ENCODE measurements around the gene PDZK1IP1.
A peak's percentile ranks its signal among the peaks of the same experiment; 100 is the strongest.

Gene PDZK1IP1

DNA sequence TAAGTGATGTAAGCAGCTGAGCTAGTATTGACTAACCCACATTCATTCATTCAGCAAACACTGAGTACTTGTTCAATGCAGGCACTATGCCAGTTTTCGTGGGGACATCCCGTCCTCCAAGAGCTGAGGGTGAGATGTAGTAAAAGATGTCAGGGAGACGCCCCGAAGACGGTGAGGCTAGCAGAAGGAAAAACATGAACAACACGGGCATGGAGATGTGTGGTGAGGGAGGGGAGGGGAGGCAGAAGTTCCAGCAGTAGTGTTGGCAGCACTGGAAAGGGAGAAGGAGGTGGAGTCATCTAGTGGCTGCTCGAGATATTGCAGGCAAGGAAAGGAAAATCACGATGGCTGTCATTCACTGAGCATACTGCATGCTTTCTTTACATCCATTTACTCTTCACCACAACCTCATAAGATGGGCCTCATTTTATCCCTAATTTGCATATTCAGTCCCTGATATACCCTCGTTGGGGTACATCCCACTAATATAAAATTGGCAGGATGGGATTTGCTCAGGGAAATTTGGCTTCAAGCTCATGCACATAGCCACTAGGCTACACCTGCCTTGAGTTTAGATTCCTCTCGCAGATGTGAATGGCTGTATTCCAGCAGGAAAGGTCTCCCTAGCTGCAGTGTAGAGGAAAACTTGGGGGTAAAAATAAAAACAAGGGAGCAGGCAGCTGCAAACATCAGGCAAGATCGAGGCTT is 14.5 kb downstream of the PDZK1IP1 start:
- Histone ChIP-seq H3K27me3 (ENCODE audit: insufficient read depth, low read depth) (no peaks in the 10 kb centered on the region; the same call in 1 of the 2 replicates), H3K36me3 (ENCODE audit: insufficient read depth) (no peaks in the 10 kb centered on the region), H4K20me1 (ENCODE audit: insufficient read depth) (no peaks in the 10 kb centered on the region), H3K79me2 (ENCODE audit: insufficient read depth, low read depth) (no peaks in the 10 kb centered on the region), H3K27ac (no peak overlapping the region), H3K4me3 (IDR thresholded peaks at IDR 0.05; ENCODE audit: insufficient read depth, low read depth, low read length) (no peak overlapping the region), H3K4me1 (ENCODE audit: low read depth, poor library complexity, severe bottlenecking) (peaks cover 9% of the 10 kb centered on the region), H2AFZ (ENCODE audit: low read depth) (peak overlapping the region; percentile 38; the same call in 1 of the 2 replicates), H3K4me2 (no peak overlapping the region), H3K9ac (no peak overlapping the region)
- TF ChIP-seq, protein P1, sequence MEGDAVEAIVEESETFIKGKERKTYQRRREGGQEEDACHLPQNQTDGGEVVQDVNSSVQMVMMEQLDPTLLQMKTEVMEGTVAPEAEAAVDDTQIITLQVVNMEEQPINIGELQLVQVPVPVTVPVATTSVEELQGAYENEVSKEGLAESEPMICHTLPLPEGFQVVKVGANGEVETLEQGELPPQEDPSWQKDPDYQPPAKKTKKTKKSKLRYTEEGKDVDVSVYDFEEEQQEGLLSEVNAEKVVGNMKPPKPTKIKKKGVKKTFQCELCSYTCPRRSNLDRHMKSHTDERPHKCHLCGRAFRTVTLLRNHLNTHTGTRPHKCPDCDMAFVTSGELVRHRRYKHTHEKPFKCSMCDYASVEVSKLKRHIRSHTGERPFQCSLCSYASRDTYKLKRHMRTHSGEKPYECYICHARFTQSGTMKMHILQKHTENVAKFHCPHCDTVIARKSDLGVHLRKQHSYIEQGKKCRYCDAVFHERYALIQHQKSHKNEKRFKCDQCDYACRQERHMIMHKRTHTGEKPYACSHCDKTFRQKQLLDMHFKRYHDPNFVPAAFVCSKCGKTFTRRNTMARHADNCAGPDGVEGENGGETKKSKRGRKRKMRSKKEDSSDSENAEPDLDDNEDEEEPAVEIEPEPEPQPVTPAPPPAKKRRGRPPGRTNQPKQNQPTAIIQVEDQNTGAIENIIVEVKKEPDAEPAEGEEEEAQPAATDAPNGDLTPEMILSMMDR (conservative IDR thresholded peaks at IDR 0.05; ENCODE audit: low read depth, low read length) = peak; percentile 96

- Histone ChIP-seq H2AFZ (ENCODE audit: low read depth) (no peak overlapping the region), H3K4me1 (ENCODE audit: low read depth, poor library complexity, severe bottlenecking) (peaks cover 7% of the 10 kb centered on the region), H3K4me3 (IDR thresholded peaks at IDR 0.05; ENCODE audit: insufficient read depth, low read depth, low read length) (no peak overlapping the region), H3K36me3 (ENCODE audit: insufficient read depth) (no peaks in the 10 kb centered on the region), H3K27me3 (ENCODE audit: insufficient read depth, low read depth) (no peaks in the 10 kb centered on the region; the same call in 1 of the 2 replicates), H3K9ac (no peak overlapping the region), H4K20me1 (ENCODE audit: insufficient read depth) (no peaks in the 10 kb centered on the region), H3K4me2 (no peak overlapping the region), H3K79me2 (ENCODE audit: insufficient read depth, low read depth) (no peaks in the 10 kb centered on the region), H3K27ac (no peak overlapping the region)
- TF ChIP-seq, protein P1 (conservative IDR thresholded peaks at IDR 0.05; ENCODE audit: low read depth, low read length) = no peak
Observed at GRCh38 chr1:47174656-47175020, 15.2 kb downstream of the PDZK1IP1 start.

DNA sequence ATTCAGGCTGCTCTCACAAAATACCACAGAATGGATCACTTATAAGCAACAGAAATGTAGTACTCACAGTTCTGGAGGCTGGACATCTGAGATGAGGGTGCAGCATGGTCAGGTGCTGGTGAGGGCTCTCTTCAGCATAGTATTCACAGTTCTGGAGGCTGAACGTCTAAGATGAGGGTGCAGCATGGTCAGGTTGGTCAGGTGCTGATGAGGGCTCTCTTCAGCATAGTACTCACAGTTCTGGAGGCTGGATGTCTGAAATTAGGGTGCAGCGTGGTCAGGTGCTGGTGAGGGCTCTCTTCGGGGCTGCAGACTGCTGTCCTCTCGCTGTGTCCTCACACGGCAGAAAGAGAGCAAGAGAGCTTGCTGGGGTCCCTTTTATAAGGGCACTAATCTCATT is 17.1 kb downstream of the PDZK1IP1 start:
- H3K9ac ChIP-seq = no peak overlapping the region
- H3K4me3 ChIP-seq (IDR thresholded peaks at IDR 0.05; ENCODE audit: insufficient read depth, low read depth, low read length) = no peak overlapping the region
- H3K27ac ChIP-seq = no peak overlapping the region
- no peaks in the 10 kb centered on the region for H3K79me2 ChIP-seq (ENCODE audit: insufficient read depth, low read depth)
- H2AFZ ChIP-seq (ENCODE audit: low read depth) = no peak overlapping the region
- no peaks in the 10 kb centered on the region for H3K36me3 ChIP-seq (ENCODE audit: insufficient read depth)
- no peaks in the 10 kb centered on the region; the same call in 1 of the 2 replicates for H3K27me3 ChIP-seq (ENCODE audit: insufficient read depth, low read depth)
- H4K20me1 ChIP-seq (ENCODE audit: insufficient read depth) = no peaks in the 10 kb centered on the region
- TF ChIP-seq, protein P1 (conservative IDR thresholded peaks at IDR 0.05; ENCODE audit: low read depth, low read length) = no peak
- H3K4me2 ChIP-seq = no peak overlapping the region
- peaks cover 2% of the 10 kb centered on the region for H3K4me1 ChIP-seq (ENCODE audit: low read depth, poor library complexity, severe bottlenecking)

GRCh38 chr1:47164552-47164951 is 25.3 kb downstream of the PDZK1IP1 start:
- TF ChIP-seq, protein P1 (conservative IDR thresholded peaks at IDR 0.05; ENCODE audit: low read depth, low read length) = no peak
- H4K20me1 ChIP-seq (ENCODE audit: insufficient read depth) = no peaks in the 10 kb centered on the region
- H3K9ac ChIP-seq = no peak overlapping the region
- H3K27me3 ChIP-seq (ENCODE audit: insufficient read depth, low read depth) = no peaks in the 10 kb centered on the region
- no peak overlapping the region for H3K4me3 ChIP-seq (IDR thresholded peaks at IDR 0.05; ENCODE audit: insufficient read depth, low read depth, low read length)
- H3K4me2 ChIP-seq = no peak overlapping the region
- no peak overlapping the region for H3K27ac ChIP-seq
- no peak overlapping the region for H2AFZ ChIP-seq (ENCODE audit: low read depth)
- H3K4me1 ChIP-seq (ENCODE audit: low read depth, poor library complexity, severe bottlenecking) = no peaks in the 10 kb centered on the region
- H3K79me2 ChIP-seq (ENCODE audit: insufficient read depth, low read depth) = no peaks in the 10 kb centered on the region
- no peaks in the 10 kb centered on the region for H3K36me3 ChIP-seq (ENCODE audit: insufficient read depth)

All from KMS-11 (cell line).